Karpas-422 (cell line): ENCODE results near the gene LACRT. TPM values are rescaled to one million over a fixed set of nuclear protein-coding genes. Genes with fewer than 3 reads are reported as not detected.

ENCODE experiments used
- DNase-seq: peaks from one replicate; pipeline ENCODE4 v3.0.0-alpha.2; 2015
- H2AFZ ChIP-seq: fragments of 200-600 bp; sonication (generic); 2 replicates; pipeline ENCODE4 v1.6.1; 2014; ENCODE audit warnings: antibody characterized with exemption, low read length, mixed read lengths
- H3K27ac ChIP-seq: fragments of 200-600 bp; sonication (generic); 2 replicates; pipeline ENCODE4 v1.5.1; 2014; ENCODE audit warnings: mild to moderate bottlenecking, low read length, moderate library complexity
- H3K27me3 ChIP-seq: fragments of 200-600 bp; sonication (generic); 2 replicates; pipeline ENCODE4 v1.6.1; 2014; ENCODE audit warnings: low read length, mixed read lengths
- H3K36me3 ChIP-seq: fragments of 200-600 bp; sonication (generic); 2 replicates; pipeline ENCODE4 v1.6.1; 2014; ENCODE audit warnings: low read length, mixed read lengths; ENCODE audit not compliant: insufficient read depth
- H3K4me1 ChIP-seq: fragments of 200-600 bp; sonication (generic); 2 replicates; pipeline ENCODE4 v1.6.1; 2014; ENCODE audit warnings: mild to moderate bottlenecking, low read length, mixed read lengths
- H3K4me2 ChIP-seq: fragments of 200-600 bp; sonication (generic); 2 replicates; pipeline ENCODE4 v1.6.1; 2014; ENCODE audit warnings: low read length, low read depth, mild to moderate bottlenecking; ENCODE audit not compliant: poor library complexity, severe bottlenecking
- H3K4me3 ChIP-seq: fragments of 200-600 bp; sonication (generic); 2 replicates; pipeline ENCODE4 v1.5.1; 2014; ENCODE audit warnings: mild to moderate bottlenecking, antibody characterized with exemption, low read length, mixed read lengths
- H3K79me2 ChIP-seq: fragments of 200-600 bp; sonication (generic); 2 replicates; pipeline ENCODE4 v1.6.1; 2014; ENCODE audit warnings: mild to moderate bottlenecking, low read length, mixed read lengths
- H3K9ac ChIP-seq: fragments of 200-600 bp; sonication (generic); 2 replicates; pipeline ENCODE4 v1.6.0; 2014; ENCODE audit warnings: low read length
- H3K9me2 ChIP-seq: fragments of 200-600 bp; sonication (generic), shearing (Covaris generic); replicated peaks from 2 replicates; pipeline ENCODE4 v1.6.0; 2014; ENCODE audit warnings: mild to moderate bottlenecking, low read length, moderate library complexity; ENCODE audit not compliant: insufficient read depth
- H3K9me3 ChIP-seq: fragments of 300-700, 200-600 bp; sonication (generic); 2 replicates; pipeline ENCODE4 v1.6.1; 2014; ENCODE audit warnings: low read length, mixed read lengths
- H4K20me1 ChIP-seq: fragments of 200-600 bp; sonication (generic); 2 replicates; pipeline ENCODE4 v1.6.1; 2014; ENCODE audit warnings: mild to moderate bottlenecking, antibody characterized with exemption, low read length, low read depth; ENCODE audit not compliant: insufficient read depth
- total RNA-seq: library from RNA; depleted of rRNA; stranded (reverse); fragments of >200 nt; shearing (Covaris generic); gene quantifications from 2 replicates; pipeline ENCODE4 v1.2.3, GENCODE V29; 2014; ENCODE audit warnings: low replicate concordance

Gene LACRT
- total RNA-seq, 1 experiment from 2014 or later: not detected

DNA sequence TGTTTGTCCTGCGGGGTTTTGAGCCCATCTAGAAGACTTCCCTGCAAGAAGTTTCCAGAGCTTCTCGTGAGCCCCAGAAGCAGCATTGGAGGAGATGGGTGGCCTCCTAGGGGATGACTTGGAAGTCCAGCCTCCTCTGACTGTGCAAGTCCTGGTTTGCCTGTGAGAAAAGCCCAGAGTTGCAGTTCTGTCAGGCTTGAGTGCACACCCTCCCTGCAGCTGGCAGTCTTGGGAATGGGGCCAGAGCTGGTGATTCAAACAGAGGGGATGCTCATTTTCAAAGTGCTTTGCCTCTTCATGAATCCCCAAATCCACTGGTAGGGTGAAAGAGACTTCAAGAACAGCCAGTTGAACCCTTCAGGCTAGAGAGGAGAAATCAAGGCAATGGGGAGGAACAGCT, 42.4 kb downstream of the LACRT start:
- Histone ChIP-seq H3K9ac (no peak overlapping the region), H3K9me2 (no peaks in the 10 kb centered on the region), H3K36me3 (no peaks in the 10 kb centered on the region), H3K27ac (no peak overlapping the region), H2AFZ (no peak overlapping the region), H3K9me3 (no peaks in the 10 kb centered on the region), H3K4me2 (no peak overlapping the region), H3K4me1 (no peaks in the 10 kb centered on the region), H3K4me3 (no peak overlapping the region), H3K79me2 (no peaks in the 10 kb centered on the region), H3K27me3 (no peaks in the 10 kb centered on the region), H4K20me1 (no peaks in the 10 kb centered on the region)
- DNase-seq: no peak

GRCh38 chr12:54590978-54591591, 43.6 kb downstream of the LACRT start:
- no peak overlapping the region for H3K4me2 ChIP-seq
- H3K27me3 ChIP-seq: no peaks in the 10 kb centered on the region
- DNase-seq: no peak

DNA sequence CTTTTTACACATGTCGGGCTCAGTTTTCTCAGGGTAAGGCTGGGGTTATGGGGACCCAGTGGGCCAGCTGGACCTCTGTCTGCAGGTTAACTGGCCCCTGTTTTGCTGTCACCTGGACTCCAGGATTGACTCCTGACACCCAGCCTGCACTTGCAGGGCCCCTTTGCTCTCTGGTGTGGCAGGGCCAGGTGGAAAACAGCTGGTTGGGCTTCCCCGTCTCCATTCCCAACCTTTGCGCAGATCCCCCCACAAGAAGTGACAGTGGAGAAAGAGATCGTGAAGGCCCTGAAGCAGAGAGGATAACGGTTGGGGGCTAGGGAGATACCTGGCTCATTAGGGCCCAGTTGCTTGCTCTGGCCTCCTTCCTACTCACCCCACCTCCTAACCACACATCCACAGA, 44.7 kb downstream of the LACRT start:
- Histone ChIP-seq H3K9ac (no peak overlapping the region), H4K20me1 (no peaks in the 10 kb centered on the region), H3K27me3 (no peaks in the 10 kb centered on the region), H2AFZ (no peak overlapping the region), H3K9me3 (no peaks in the 10 kb centered on the region), H3K27ac (no peak overlapping the region), H3K4me1 (no peaks in the 10 kb centered on the region), H3K4me2 (no peak overlapping the region), H3K79me2 (no peaks in the 10 kb centered on the region), H3K9me2 (no peaks in the 10 kb centered on the region), H3K36me3 (no peaks in the 10 kb centered on the region), H3K4me3 (no peak overlapping the region)
- no peak for DNase-seq

More at GRCh38 chr12:54590978-54591591, 43.6 kb downstream of the LACRT start:
- Histone ChIP-seq H2AFZ (no peak overlapping the region), H3K27ac (no peak overlapping the region), H3K79me2 (no peaks in the 10 kb centered on the region), H3K36me3 (no peaks in the 10 kb centered on the region), H3K9me2 (no peaks in the 10 kb centered on the region), H3K9ac (no peak overlapping the region), H3K9me3 (no peaks in the 10 kb centered on the region), H3K4me3 (no peak overlapping the region), H3K4me1 (no peaks in the 10 kb centered on the region), H4K20me1 (no peaks in the 10 kb centered on the region)

DNA sequence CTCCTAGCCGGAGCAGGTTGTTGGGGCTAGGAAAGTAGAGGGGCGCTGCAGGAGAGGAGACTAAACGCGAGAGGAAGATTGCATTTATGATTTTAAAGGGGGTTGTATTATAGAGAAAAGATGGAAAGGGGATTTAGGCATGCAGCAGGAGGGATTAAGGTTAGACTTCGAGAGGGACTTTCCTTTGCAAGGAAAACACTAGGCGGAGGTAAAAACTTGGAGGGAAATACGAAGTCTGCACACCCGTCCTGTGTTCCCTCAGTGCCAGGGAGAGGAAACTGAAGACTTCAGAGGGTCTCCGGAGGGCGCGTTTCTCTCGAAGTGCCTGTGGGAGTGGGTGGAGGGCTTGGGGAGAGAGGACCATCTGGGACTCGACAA, 45.8 kb downstream of the LACRT start:
- H3K27me3 ChIP-seq: no peaks in the 10 kb centered on the region
- H3K4me3 ChIP-seq: no peak overlapping the region
- H3K36me3 ChIP-seq: no peaks in the 10 kb centered on the region
- no peak for DNase-seq
- H3K27ac ChIP-seq: no peak overlapping the region
- H2AFZ ChIP-seq: no peak overlapping the region
- H3K4me2 ChIP-seq: no peak overlapping the region
- no peaks in the 10 kb centered on the region for H3K79me2 ChIP-seq
- H3K4me1 ChIP-seq: no peaks in the 10 kb centered on the region
- H3K9me2 ChIP-seq: no peaks in the 10 kb centered on the region
- H4K20me1 ChIP-seq: no peaks in the 10 kb centered on the region
- no peak overlapping the region for H3K9ac ChIP-seq
- H3K9me3 ChIP-seq: no peaks in the 10 kb centered on the region

DNA sequence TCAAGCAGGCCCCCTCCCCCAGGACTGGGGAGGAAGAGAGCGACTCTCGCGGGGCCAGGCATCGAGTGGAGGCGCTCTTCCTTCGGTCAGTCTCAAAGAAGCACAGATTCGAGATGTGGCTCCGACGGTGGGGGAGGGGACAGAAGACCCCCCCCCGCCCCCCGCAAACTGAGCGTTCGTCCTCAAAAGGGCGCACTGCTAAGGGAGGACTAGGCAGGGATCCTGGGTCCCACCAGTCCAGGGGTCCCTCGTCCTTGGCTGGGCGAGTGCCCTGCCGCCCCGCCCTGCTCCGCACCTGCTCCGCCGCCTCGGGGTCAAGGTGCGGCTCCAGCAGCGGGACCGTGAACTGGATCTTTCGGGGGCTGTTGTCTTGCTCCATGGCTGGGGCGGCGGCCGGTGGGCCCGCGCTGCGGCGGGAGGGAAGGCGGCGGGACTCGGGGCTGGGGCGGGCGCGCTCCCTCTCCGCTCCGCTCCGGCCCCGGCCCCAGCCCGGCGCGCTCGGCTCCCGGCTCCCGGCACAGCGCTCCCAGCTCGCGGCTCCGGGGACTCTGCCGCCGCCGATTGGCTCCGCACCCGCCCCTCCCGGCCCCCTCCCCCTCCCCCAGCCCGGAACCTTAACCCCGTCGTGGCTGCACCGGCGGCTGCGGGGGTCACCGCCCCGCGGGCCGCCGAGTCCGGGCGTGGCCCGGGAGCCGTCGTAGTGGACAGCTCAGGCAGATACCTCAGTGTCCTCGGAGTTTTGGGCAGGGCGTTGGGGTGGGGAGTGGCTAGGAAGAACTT, 46.4 kb downstream of the LACRT start, which contains the start of gene PPP1R1A:
Gene PPP1R1A, minus strand, starts transcription at position 550 of the 780 bp plus-strand sequence. Its CDS starts 171 bp downstream, at position 379.
- Histone ChIP-seq H3K4me2 (no peak within 1 kb of the TSS), H3K4me3 (no peak within 1 kb of the TSS)

DNA sequence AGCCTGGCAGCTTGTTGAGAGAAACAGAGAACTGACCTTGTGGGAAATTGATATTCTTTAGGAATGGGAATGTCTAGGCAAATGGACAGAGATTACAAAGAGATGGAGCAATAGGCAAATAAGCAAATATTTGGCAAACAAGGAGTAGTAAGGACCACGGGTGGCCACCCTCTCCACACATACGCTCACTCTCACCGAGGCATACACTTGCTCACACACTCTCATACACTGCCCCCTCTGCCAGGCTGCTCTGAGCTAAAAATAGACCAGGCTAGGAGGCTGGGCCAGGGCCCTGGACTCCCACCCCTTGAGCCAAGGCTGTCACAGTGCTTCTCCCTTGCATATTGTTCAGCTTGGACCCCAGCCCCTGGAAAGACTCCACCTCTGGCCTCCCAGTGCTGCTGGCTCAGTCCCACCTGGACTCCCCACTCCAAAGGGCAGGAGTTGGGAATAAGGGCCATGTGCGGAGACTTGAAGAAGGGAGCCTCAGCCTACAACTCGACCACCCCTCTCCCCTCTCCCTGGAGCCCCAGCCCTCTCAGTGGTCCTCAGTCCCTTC, 47.3 kb downstream of the LACRT start:
- Histone ChIP-seq H3K27me3 (no peaks in the 10 kb centered on the region), H2AFZ (no peak overlapping the region), H4K20me1 (no peaks in the 10 kb centered on the region), H3K4me3 (no peak overlapping the region), H3K4me1 (no peaks in the 10 kb centered on the region), H3K9me3 (no peaks in the 10 kb centered on the region), H3K79me2 (no peaks in the 10 kb centered on the region), H3K27ac (no peak overlapping the region), H3K36me3 (no peaks in the 10 kb centered on the region), H3K4me2 (no peak overlapping the region), H3K9ac (no peak overlapping the region), H3K9me2 (no peaks in the 10 kb centered on the region)
- DNase-seq: no peak

More for the DNA sequence above, 46.4 kb downstream of the LACRT start, which contains the start of gene PPP1R1A:
- Histone ChIP-seq H2AFZ (no peak within 1 kb of the TSS), H3K27me3 (no peaks in the 10 kb centered on the region), H3K36me3 (no peaks in the 10 kb centered on the region), H3K9ac (no peak within 1 kb of the TSS), H3K9me2 (no peaks in the 10 kb centered on the region), H3K79me2 (no peaks in the 10 kb centered on the region), H3K27ac (no peak within 1 kb of the TSS), H3K4me1 (no peaks in the 10 kb centered on the region), H3K9me3 (no peaks in the 10 kb centered on the region), H4K20me1 (no peaks in the 10 kb centered on the region)
- DNase-seq: no peak

GRCh38 chr12:54586620-54587019, 48.1 kb downstream of the LACRT start:
- Histone ChIP-seq H3K27me3 (no peaks in the 10 kb centered on the region), H3K4me1 (no peaks in the 10 kb centered on the region), H2AFZ (no peak overlapping the region), H4K20me1 (no peaks in the 10 kb centered on the region), H3K36me3 (no peaks in the 10 kb centered on the region), H3K9ac (no peak overlapping the region), H3K9me3 (no peaks in the 10 kb centered on the region), H3K27ac (no peak overlapping the region), H3K4me3 (no peak overlapping the region), H3K9me2 (no peaks in the 10 kb centered on the region), H3K4me2 (no peak overlapping the region), H3K79me2 (no peaks in the 10 kb centered on the region)
- DNase-seq: no peak

- Histone ChIP-seq H3K9me3 (no peaks in the 10 kb centered on the region), H3K4me2 (no peak overlapping the region), H4K20me1 (no peaks in the 10 kb centered on the region), H3K27ac (no peak overlapping the region), H3K9me2 (no peaks in the 10 kb centered on the region), H3K36me3 (no peaks in the 10 kb centered on the region), H3K4me3 (no peak overlapping the region), H3K27me3 (no peaks in the 10 kb centered on the region), H3K79me2 (no peaks in the 10 kb centered on the region), H2AFZ (no peak overlapping the region), H3K4me1 (no peaks in the 10 kb centered on the region), H3K9ac (no peak overlapping the region)
- DNase-seq: no peak
Measured at GRCh38 chr12:54585243-54585642, 49.5 kb downstream of the LACRT start.
